IPS-18c (cell line): ENCODE measurements around the gene NOSTRIN.
"Not testable (repeated sequence)": the region's sequence is repeated elsewhere in the genome, so short reads cannot be mapped to it uniquely, and the experiment has no call there.

ENCODE experiments used
- H3K4me3 ChIP-seq: 2 replicates; pipeline ENCODE4 v1.7.0; 2013; ENCODE audit warnings: low read depth, mild to moderate bottlenecking, low read length, moderate library complexity; ENCODE audit not compliant: insufficient read depth
- H3K9me3 ChIP-seq: one replicate; pipeline ENCODE4 v1.6.1; 2013; ENCODE audit warnings: mild to moderate bottlenecking, low read length, moderate library complexity; ENCODE audit not compliant: control insufficient read depth, insufficient read depth

The NOSTRIN gene

GRCh38 chr2:168801961-168802858, at the start of gene NOSTRIN:
Gene NOSTRIN, plus strand, starts transcription at chr2:168802637. Its CDS starts 10 bp downstream, at chr2:168802647.
- no peak within 1 kb of the TSS for H3K4me3 ChIP-seq
- H3K9me3 ChIP-seq, result no peaks in the 10 kb centered on the region

GRCh38 chr2:168753765-168754329, 48.6 kb upstream of the NOSTRIN start:
- Histone ChIP-seq H3K9me3 (no peaks in the 10 kb centered on the region), H3K4me3 (no peak overlapping the region)

GRCh38 chr2:168757223-168757622, 45.2 kb upstream of the NOSTRIN start:
- Histone ChIP-seq H3K9me3 (no peaks in the 10 kb centered on the region), H3K4me3 (no peak overlapping the region)

GRCh38 chr2:168758970-168759820, 43.2 kb upstream of the NOSTRIN start:
- Histone ChIP-seq H3K9me3 (no peaks in the 10 kb centered on the region), H3K4me3 (no peak overlapping the region)

GRCh38 chr2:168765401-168765800, 37.0 kb upstream of the NOSTRIN start:
- Histone ChIP-seq H3K4me3 (no peak overlapping the region), H3K9me3 (no peaks in the 10 kb centered on the region)

GRCh38 chr2:168766600-168766999, 35.8 kb upstream of the NOSTRIN start:
- Histone ChIP-seq H3K9me3 (no peaks in the 10 kb centered on the region), H3K4me3 (no peak overlapping the region)

GRCh38 chr2:168767258-168767657, 35.2 kb upstream of the NOSTRIN start:
- Histone ChIP-seq H3K4me3 (no peak overlapping the region), H3K9me3 (no peaks in the 10 kb centered on the region)

- H3K9me3 ChIP-seq, H3K4me3 ChIP-seq: not testable (repeated sequence)
These were observed 34.1 kb upstream of the NOSTRIN start for GRCh38 chr2:168768357-168768756.

GRCh38 chr2:168770796-168771195, 31.6 kb upstream of the NOSTRIN start:
- Histone ChIP-seq H3K9me3 (no peaks in the 10 kb centered on the region), H3K4me3 (no peak overlapping the region)

- no peak overlapping the region for H3K4me3 ChIP-seq
- H3K9me3 ChIP-seq, result no peaks in the 10 kb centered on the region
These were observed 29.7 kb upstream of the NOSTRIN start for GRCh38 chr2:168772704-168773103.

- no peak overlapping the region for H3K4me3 ChIP-seq
- H3K9me3 ChIP-seq, result no peaks in the 10 kb centered on the region
These were observed 29.3 kb upstream of the NOSTRIN start for GRCh38 chr2:168773128-168773527.

GRCh38 chr2:168773719-168774521, 28.5 kb upstream of the NOSTRIN start:
- H3K4me3 ChIP-seq, result no peak overlapping the region
- H3K9me3 ChIP-seq, result no peaks in the 10 kb centered on the region

- no peak overlapping the region for H3K4me3 ChIP-seq
- no peaks in the 10 kb centered on the region for H3K9me3 ChIP-seq
These were observed 26.6 kb upstream of the NOSTRIN start for GRCh38 chr2:168775837-168776236.

GRCh38 chr2:168780669-168781071, 21.8 kb upstream of the NOSTRIN start:
- no peak overlapping the region for H3K4me3 ChIP-seq
- H3K9me3 ChIP-seq, result no peaks in the 10 kb centered on the region

- H3K9me3 ChIP-seq, result no peaks in the 10 kb centered on the region
These were observed 21.1 kb upstream of the NOSTRIN start for GRCh38 chr2:168781191-168781817.

GRCh38 chr2:168782271-168782670, 20.2 kb upstream of the NOSTRIN start:
- H3K4me3 ChIP-seq, result no peak overlapping the region
- no peaks in the 10 kb centered on the region for H3K9me3 ChIP-seq

More at GRCh38 chr2:168781191-168781817, 21.1 kb upstream of the NOSTRIN start:
- no peak overlapping the region for H3K4me3 ChIP-seq
